NCI-H2107 treated with DMSO at 0.1 percent for 48 hours (cell line): Measurements from ENCODE around the gene ELOB.

Experiments
- DNase-seq: peaks from one replicate; lab custom pipeline; 2025; ENCODE audit not compliant: unreplicated experiment; lab: John Stamatoyannopoulos, UW

The ELOB gene

DNA sequence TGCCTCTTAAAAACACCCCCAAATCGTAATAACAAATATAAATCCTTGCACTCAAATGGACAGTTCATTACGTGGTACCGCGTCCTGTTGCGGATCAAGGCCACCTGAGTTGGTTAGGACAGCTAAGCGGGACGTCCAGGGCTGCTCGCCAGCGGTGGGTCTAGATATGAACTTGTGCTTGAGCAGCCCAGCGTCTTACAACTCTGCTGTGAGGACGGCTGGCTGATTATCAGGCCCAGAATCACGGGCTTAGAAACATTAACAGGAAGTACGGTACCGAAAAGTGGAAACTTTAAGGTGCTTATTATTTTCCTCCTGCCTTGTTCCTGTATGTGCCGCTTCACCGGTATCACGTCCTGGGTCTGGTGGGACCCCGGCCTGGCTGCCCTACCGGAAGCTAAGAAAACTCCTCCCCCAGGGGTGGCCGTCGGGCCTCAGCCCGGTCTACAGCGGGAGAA is 25.5 kb downstream of the ELOB start:
- DNase-seq: no peak

GRCh38 chr16:2749936-2750335 is 27.1 kb downstream of the ELOB start:
- DNase-seq: no peak

- DNase-seq: peak; percentile 20
These were observed 27.6 kb downstream of the ELOB start for GRCh38 chr16:2749476-2749875.

- peak; percentile 25 for DNase-seq
These were observed 28.2 kb downstream of the ELOB start for GRCh38 chr16:2748757-2749455.

- no peak for DNase-seq
These were observed 31.1 kb downstream of the ELOB start for GRCh38 chr16:2745961-2746360.

DNA sequence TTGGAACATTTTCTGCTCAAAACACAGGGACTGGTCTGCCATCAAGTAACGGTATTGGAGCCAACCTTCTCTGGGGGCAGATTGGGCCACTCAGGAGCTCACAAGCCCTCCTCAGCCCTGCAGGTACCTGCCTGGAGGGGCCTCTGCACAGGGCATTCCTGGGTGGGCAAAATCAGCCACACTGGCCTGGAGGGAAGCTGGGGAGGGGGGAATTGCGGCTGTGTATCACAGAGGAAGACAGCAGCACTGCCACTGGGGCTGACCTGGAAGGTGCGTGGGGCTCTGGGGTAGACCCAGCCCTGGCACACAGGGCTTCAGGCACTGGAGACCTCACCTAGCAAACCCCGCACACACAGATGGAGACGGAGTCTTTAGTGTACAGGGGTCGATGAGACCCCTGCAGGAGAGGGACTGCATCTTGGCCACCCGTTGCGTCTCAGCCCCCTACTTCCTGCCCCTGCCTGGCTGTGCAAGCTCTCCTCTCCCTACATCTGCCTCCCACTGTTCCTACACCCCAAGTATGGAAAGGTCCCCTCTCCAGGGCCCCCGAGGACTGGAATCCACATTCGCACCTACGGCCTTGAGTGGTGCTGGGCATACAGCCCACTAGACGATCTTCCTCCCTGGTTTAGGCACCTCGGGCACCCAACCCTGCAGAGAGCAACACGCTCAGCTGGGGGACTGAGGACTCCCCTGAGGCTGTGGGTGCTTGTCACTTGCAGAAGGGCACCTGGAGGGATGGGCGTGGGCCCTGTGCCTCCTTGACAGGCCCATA is 31.8 kb downstream of the ELOB start:
- DNase-seq: no peak

GRCh38 chr16:2744711-2745110 is 32.4 kb downstream of the ELOB start:
- no peak for DNase-seq

GRCh38 chr16:2743007-2743810 is 33.9 kb downstream of the ELOB start:
- no peak for DNase-seq

GRCh38 chr16:2742323-2743006 is 34.6 kb downstream of the ELOB start:
- no peak for DNase-seq

DNA sequence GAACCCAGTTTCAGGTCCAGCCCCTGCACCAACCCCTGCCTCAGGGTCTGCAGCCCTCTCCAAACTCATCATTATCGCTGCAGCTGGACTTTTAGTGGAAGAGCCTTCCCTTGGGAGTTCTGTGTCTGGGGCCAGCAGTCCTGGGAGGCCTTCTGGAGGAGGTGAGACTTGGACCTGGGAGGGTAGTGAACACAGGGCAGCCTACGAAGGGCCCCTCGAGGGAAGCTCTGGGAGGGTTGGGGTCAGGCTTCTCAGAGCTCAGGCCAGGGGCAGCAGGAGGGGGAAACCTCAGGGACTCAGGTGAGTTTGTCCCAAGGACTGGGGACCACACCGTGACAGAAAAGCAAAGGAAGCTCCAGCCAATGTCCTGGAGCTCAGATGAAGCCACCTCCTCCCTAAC is 35.9 kb downstream of the ELOB start:
- DNase-seq: no peak

- no peak for DNase-seq
These were observed 36.6 kb downstream of the ELOB start for GRCh38 chr16:2740476-2740875.

- no peak for DNase-seq
These were observed 37.3 kb downstream of the ELOB start for GRCh38 chr16:2739625-2740430.

GRCh38 chr16:2738615-2739014 is 38.5 kb downstream of the ELOB start:
- no peak for DNase-seq

- DNase-seq: no peak
These were observed 39.1 kb downstream of the ELOB start for GRCh38 chr16:2737895-2738418.

GRCh38 chr16:2737238-2737605 is 39.9 kb downstream of the ELOB start:
- DNase-seq: no peak

DNA sequence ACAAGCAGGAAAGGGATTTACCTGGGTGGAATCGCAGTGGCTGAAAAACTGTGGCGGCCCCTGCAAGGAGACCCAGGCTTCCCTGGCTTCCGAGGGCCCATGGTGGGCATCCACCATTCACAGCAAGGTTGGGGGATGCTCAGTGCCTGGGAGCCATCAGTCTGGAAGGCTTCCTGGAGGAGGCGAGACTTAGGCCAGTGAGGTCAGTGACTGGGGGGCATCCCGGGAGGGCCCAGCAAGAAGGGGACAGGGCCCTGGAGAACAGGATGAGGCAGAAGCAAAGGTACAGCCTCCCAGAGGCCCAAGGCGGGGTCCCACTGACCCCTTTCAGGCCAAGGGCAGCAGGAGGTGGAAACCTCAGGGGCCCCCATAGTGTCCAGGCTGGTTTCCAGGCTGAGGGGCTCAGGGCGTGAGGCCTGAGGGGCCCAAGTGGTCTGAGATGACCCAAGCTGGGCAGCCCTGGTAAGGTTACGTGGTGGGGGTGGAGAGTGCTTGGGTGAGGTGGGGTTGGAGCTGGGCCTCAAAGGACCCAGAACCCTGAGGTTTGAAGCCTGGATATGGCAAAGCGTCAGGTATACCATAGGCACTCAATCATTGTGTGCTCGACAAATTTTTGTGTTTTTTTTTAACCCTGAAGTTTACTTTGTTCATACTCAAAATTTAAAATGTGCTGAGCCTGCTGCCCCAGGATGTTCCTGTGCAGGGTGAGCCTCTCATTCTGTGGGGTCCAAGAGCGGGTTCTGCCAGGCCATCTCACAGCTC is 40.4 kb downstream of the ELOB start:
- no peak for DNase-seq

- no peak for DNase-seq
These were observed 42.1 kb downstream of the ELOB start for GRCh38 chr16:2734844-2735515.

DNA sequence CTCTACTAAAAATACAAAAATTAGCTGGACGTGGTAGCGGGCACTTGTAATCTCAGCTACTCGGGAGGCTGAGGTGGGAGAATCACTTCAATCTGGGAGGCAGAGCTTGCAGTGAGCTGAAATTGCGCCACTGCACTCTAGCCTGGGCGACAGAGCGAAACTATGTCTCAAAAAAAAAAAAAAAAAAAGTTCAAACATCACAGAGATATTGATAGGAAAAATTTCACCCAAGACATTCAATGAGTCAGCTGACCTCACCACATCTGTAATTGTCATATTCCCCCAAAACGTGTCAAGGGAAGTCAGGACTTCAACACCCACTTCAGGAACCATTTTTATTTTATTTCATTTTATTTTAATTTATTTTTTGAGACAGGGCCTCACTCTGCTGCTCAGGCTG is 49.0 kb downstream of the ELOB start:
- no peak for DNase-seq

GRCh38 chr16:2726923-2727322 is 50.2 kb downstream of the ELOB start:
- DNase-seq: no peak
